ENCODE data around the gene MAML2. TPM values are rescaled to one million over a fixed set of nuclear protein-coding genes. Genes with fewer than 3 reads are reported as not detected.

The MAML2 gene
- total and polyA plus RNA-seq, 2 of the 8 experiments (the other 6 are each of a cell fraction or from before 2014, with no cell fraction given), result 3.8 to 6.6 TPM

DNA sequence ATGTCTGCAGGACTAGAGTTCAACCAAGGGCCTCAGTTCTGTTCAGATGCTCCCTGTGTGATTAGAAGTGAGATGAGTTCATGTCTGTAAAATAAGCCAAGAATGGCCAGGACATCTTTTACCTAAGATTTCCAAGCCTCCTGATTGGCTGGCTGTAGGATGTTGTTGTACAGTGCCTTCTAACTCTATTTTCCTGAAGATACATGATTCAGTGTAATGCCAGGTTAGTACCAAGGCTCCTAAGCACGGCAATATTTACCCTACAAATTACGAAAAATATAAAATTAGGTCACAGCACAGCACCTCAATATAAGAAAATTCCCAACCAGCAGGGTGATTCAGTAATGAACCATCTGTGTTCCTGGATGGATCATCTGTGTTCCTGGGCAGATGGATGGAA lies 279.1 kb downstream of the MAML2 start:
- ChIA-PET CTCF (ENCODE audit: partially characterized antibody) (interaction anchor here (0.6 to 4.2 kb wide), 4 partner anchors 9 to 279 kb away, joined by 3 to 30 read pairs (median 5); partner anchors contain the start of gene MAML2), POLR2A (ENCODE audit: partially characterized antibody) (no interaction called here)
- no peak overlapping the region for H2BK120ac ChIP-seq (replicated peaks; ENCODE audit: low read depth, low read length)
- FAIRE-seq (no peak), DNase-seq (ENCODE audit: low read depth in 1 of 2, low spot score in 2 of 2) (no peak)
- H2BK12ac ChIP-seq (ENCODE audit: low read depth, low read length), result no peak overlapping the region
- no peak overlapping the region for H4K8ac ChIP-seq (ENCODE audit: extremely low read depth, insufficient read depth, low read length)
- H3K18ac ChIP-seq (ENCODE audit: extremely low read depth, low read length), result no peak overlapping the region
- H3K9ac ChIP-seq (replicated peaks in 1 of 4; ENCODE audit: extremely low read depth in 1 of 4, low read depth in 3 of 4, low read length in 3 of 4), result no peak overlapping the region
- H4K20me1 ChIP-seq (replicated peaks in 1 of 2; ENCODE audit: control insufficient read depth in 1 of 2, insufficient read depth in 2 of 2, low read length in 2 of 2), result no peaks in the 10 kb centered on the region
- H3K27ac ChIP-seq (ENCODE audit: low read depth, low read length), result no peak overlapping the region
- H2BK20ac ChIP-seq (ENCODE audit: low read length), result no peak overlapping the region
- no peaks in the 10 kb centered on the region for H3K36me3 ChIP-seq (ENCODE audit: control insufficient read depth in 2 of 4, insufficient read depth in 4 of 4, low read length in 3 of 4)
- no peak overlapping the region for H2BK5ac ChIP-seq (ENCODE audit: low read depth, low read length)
- WGBS, 2 experiments (ENCODE audit: extremely low coverage in 1 of 2, insufficient coverage in 1 of 2, insufficient read length in 1 of 2, insufficient replicate concordance in 2 of 2, low coverage in 1 of 2, low lambda C conversion rate in 2 of 2, missing lambda C conversion rate in 1 of 2), result 93% methylated on average over 2 of the region's 2 CpGs; no CpG with 5 or more reads in 1 of the 2 experiments
- no peaks in the 10 kb centered on the region for H3K9me3 ChIP-seq (ENCODE audit: insufficient read depth in 2 of 2, low read depth in 1 of 2, low read length in 1 of 2)
- H3K4me1 ChIP-seq (replicated peaks in 1 of 4; ENCODE audit: control insufficient read depth in 3 of 4, insufficient read depth in 4 of 4, low read length in 3 of 4), result no peaks in the 10 kb centered on the region
- no peaks in the 10 kb centered on the region for H3K79me2 ChIP-seq (ENCODE audit: control insufficient read depth in 1 of 2, insufficient read depth in 2 of 2, low read length in 2 of 2)
- H3K4ac ChIP-seq (replicated peaks; ENCODE audit: insufficient read length, low read depth, low read length), result no peak overlapping the region
- H3K4me3 ChIP-seq (ENCODE audit: extremely low read depth in 1 of 4, insufficient read depth in 2 of 4, low read depth in 3 of 4, low read length in 4 of 4), result no peak overlapping the region
- no peaks in the 10 kb centered on the region for H3K79me1 ChIP-seq (ENCODE audit: low read depth, low read length)
- no peak overlapping the region for H4K5ac ChIP-seq (ENCODE audit: insufficient read length, low read depth, low read length)
- no peak overlapping the region for H3K14ac ChIP-seq (ENCODE audit: insufficient read length)
- no peak overlapping the region for H3K56ac ChIP-seq (replicated peaks; ENCODE audit: insufficient read length, low read depth, low read length)
- H3K23ac ChIP-seq (ENCODE audit: insufficient read length), result no peak overlapping the region
- no peak overlapping the region for H4K91ac ChIP-seq (replicated peaks; ENCODE audit: insufficient read length, low read length)
- no peaks in the 10 kb centered on the region for H3K23me2 ChIP-seq (ENCODE audit: low read depth, low read length)
- H2AFZ ChIP-seq (ENCODE audit: low read length), result no peak overlapping the region
- H2BK15ac ChIP-seq (ENCODE audit: low read length), result no peak overlapping the region
- no peak overlapping the region for H2AK5ac ChIP-seq (ENCODE audit: low read depth, low read length)
- H3K4me2 ChIP-seq (ENCODE audit: insufficient read depth in 1 of 2, low read depth in 2 of 2, low read length in 2 of 2), result no peak overlapping the region
- TF ChIP-seq TAF1 (IDR thresholded peaks at IDR 0.05; ENCODE audit: low read depth, low read length) (no peak), CBX5 (IDR thresholded peaks at IDR 0.05; ENCODE audit: low read depth, low read length) (no peak), RFX5 (IDR thresholded peaks at IDR 0.05; ENCODE audit: borderline replicate concordance, low read depth, low read length) (no peak), KDM1A (IDR thresholded peaks at IDR 0.05; ENCODE audit: borderline replicate concordance, low read length) (no peak), POU5F1 (IDR thresholded peaks at IDR 0.05; ENCODE audit: low read depth, low read length) (no peak), HDAC6 (IDR thresholded peaks at IDR 0.05; ENCODE audit: low read depth, low read length) (no peak), CBX8 (IDR thresholded peaks at IDR 0.05; ENCODE audit: borderline replicate concordance, low read depth, low read length) (no peak), SIX5 (IDR thresholded peaks at IDR 0.05; ENCODE audit: low read depth, low read length) (no peak), GABPA (IDR thresholded peaks at IDR 0.05; ENCODE audit: borderline replicate concordance, insufficient read depth, low read length) (no peak), PHF8 (conservative IDR thresholded peaks at IDR 0.05; ENCODE audit: low read depth, low read length) (no peak)
- TF ChIP-seq, protein P1, sequence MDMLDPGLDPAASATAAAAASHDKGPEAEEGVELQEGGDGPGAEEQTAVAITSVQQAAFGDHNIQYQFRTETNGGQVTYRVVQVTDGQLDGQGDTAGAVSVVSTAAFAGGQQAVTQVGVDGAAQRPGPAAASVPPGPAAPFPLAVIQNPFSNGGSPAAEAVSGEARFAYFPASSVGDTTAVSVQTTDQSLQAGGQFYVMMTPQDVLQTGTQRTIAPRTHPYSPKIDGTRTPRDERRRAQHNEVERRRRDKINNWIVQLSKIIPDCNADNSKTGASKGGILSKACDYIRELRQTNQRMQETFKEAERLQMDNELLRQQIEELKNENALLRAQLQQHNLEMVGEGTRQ (IDR thresholded peaks at IDR 0.05; ENCODE audit: low read length), result no peak
- TF ChIP-seq, protein P2, sequence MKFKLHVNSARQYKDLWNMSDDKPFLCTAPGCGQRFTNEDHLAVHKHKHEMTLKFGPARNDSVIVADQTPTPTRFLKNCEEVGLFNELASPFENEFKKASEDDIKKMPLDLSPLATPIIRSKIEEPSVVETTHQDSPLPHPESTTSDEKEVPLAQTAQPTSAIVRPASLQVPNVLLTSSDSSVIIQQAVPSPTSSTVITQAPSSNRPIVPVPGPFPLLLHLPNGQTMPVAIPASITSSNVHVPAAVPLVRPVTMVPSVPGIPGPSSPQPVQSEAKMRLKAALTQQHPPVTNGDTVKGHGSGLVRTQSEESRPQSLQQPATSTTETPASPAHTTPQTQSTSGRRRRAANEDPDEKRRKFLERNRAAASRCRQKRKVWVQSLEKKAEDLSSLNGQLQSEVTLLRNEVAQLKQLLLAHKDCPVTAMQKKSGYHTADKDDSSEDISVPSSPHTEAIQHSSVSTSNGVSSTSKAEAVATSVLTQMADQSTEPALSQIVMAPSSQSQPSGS (IDR thresholded peaks at IDR 0.05; ENCODE audit: low read length), result no peak
- peaks cover 0 to 1% (median 0%) of the 10 kb centered on the region in 4 experiments; a peak in 1 of 7 replicates for H3K27me3 ChIP-seq (replicated peaks in 1 of 4; ENCODE audit: control insufficient read depth in 3 of 4, extremely low read depth in 1 of 4, insufficient read depth in 3 of 4, low read length in 3 of 4)
